ENCODE data around the gene SLCO3A1.

SLCO3A1 gene

GRCh38 chr15:91853511-91853947, at the start of gene SLCO3A1:
Gene SLCO3A1, plus strand, starts transcription at chr15:91853708.
- DNase-seq (ENCODE audit: low spot score) = no peak
- TF ChIP-seq, protein P1, sequence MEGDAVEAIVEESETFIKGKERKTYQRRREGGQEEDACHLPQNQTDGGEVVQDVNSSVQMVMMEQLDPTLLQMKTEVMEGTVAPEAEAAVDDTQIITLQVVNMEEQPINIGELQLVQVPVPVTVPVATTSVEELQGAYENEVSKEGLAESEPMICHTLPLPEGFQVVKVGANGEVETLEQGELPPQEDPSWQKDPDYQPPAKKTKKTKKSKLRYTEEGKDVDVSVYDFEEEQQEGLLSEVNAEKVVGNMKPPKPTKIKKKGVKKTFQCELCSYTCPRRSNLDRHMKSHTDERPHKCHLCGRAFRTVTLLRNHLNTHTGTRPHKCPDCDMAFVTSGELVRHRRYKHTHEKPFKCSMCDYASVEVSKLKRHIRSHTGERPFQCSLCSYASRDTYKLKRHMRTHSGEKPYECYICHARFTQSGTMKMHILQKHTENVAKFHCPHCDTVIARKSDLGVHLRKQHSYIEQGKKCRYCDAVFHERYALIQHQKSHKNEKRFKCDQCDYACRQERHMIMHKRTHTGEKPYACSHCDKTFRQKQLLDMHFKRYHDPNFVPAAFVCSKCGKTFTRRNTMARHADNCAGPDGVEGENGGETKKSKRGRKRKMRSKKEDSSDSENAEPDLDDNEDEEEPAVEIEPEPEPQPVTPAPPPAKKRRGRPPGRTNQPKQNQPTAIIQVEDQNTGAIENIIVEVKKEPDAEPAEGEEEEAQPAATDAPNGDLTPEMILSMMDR (IDR thresholded peaks at IDR 0.05; ENCODE audit: extremely low read depth, missing control alignments) = no peak

GRCh38 chr15:91807122-91807521, 46.4 kb upstream of the SLCO3A1 start:
- DNase-seq (ENCODE audit: low spot score) = no peak
- TF ChIP-seq, protein P1 (IDR thresholded peaks at IDR 0.05; ENCODE audit: extremely low read depth, missing control alignments) = no peak

DNA sequence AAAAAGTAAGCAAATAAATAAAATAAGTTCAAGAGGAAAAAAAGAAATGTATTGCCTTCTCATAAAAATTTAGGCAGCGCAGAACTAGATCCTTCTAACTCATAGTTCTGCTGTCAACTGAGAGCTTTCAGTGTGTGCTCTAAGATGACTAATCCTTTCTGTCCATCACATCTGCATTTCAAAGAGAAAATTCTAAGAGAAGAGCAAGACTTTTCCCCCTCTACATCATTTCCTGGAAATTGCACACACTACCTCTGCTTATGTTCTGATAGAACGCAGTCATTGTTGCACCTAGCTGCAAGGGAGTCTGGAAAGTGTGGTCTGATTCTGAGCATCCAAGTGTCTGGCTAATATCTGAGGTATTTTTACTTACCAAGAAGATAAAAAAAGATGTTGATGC, 39.6 kb upstream of the SLCO3A1 start:
- no peak for DNase-seq (ENCODE audit: low spot score)
- TF ChIP-seq, protein P1 (IDR thresholded peaks at IDR 0.05; ENCODE audit: extremely low read depth, missing control alignments) = no peak

GRCh38 chr15:91816942-91817341, 36.6 kb upstream of the SLCO3A1 start:
- no peak for DNase-seq (ENCODE audit: low spot score)
- TF ChIP-seq, protein P1 (IDR thresholded peaks at IDR 0.05; ENCODE audit: extremely low read depth, missing control alignments) = no peak

GRCh38 chr15:91821458-91821857, 32.0 kb upstream of the SLCO3A1 start:
- DNase-seq (ENCODE audit: low spot score) = no peak
- TF ChIP-seq, protein P1 (IDR thresholded peaks at IDR 0.05; ENCODE audit: extremely low read depth, missing control alignments) = no peak

DNA sequence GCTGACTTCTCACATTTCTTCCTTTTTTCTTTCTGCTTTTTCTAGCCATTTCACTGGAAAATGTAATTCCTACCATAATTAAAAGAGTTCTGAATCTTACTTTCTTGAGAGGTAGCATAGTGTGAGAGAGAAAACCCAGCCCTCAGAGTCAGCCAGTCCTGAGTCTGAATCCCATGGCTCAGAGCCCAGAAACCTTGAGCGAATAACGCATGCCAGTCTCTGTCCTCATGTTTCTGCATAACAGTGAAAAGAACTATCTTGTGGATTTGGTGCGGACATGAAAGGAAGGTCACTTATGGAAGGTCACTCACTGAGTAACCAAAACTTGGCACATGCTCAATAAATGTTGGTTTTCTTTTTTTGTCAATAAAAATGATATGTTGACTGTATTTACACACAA, 29.3 kb upstream of the SLCO3A1 start:
- no peak for DNase-seq (ENCODE audit: low spot score)
- TF ChIP-seq, protein P1 (IDR thresholded peaks at IDR 0.05; ENCODE audit: extremely low read depth, missing control alignments) = no peak

DNA sequence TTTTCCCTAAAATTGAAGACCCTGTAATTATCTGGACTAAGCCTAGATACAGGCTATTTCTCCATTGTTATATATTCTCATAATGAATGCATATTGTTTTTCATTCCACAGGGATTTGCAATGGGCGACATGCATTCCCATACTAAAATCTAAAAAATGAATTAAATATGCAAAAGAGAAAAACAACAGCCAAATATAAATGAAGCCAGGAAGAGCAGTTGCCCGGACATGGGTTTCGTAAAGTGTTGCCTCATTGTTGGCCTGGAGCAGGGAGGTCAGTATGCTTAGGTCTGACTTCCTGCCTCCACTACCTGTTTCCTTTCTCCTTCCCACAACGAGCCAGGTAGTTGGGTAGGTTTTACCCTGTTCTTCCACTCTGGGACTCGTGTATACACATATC, 27.1 kb upstream of the SLCO3A1 start:
- TF ChIP-seq, protein P1 (IDR thresholded peaks at IDR 0.05; ENCODE audit: extremely low read depth, missing control alignments) = no peak
- no peak for DNase-seq (ENCODE audit: low spot score)

All from GM20000 (cell line).